HepG2 (cell line): ENCODE results near the gene FHIT. TPM values are rescaled to one million over a fixed set of nuclear protein-coding genes. Genes with fewer than 3 reads are reported as not detected.

Experiments used
- ATAC-seq: fragments of 200-7000 bp; cut with Tn5 transposase; 3 replicates; pipeline ENCODE4 v1.9.1; 2020; ENCODE audit warnings: mild to moderate bottlenecking, moderate library complexity
- BruUV-seq: library from RNA; stranded (reverse); fragments of 400-500 nt; replicated peaks from 2 replicates; lab custom pipeline; 2021; lab: Mats Ljungman, UMichigan
- CTCF ChIA-PET: fragments of 300-600 bp; formaldehyde crosslinking; extraction: SDS; loops from one replicate; lab custom pipeline; 2021; ENCODE audit warnings: low total read pairs, inconsistent platforms, low intra/inter-chr PET ratio; lab: Yijun Ruan, JAX
- POLR2A ChIA-PET: fragments of 350-600 bp; sonication (Branson Sonifier 250); formaldehyde crosslinking; loops from one replicate; lab custom pipeline; 2020; ENCODE audit warnings: antibody characterized with exemption, inconsistent platforms; lab: Yijun Ruan, JAX
- DNase-seq: peaks from one replicate; pipeline ENCODE4 v3.0.0-alpha.2; 2015; ENCODE audit warnings: low spot score
- FAIRE-seq: peaks from 3 replicates; lab custom pipeline; 2011; peaks lifted over from hg19 to GRCh38; lab: Jason Lieb, UNC
- H2AFZ ChIP-seq: one replicate; pipeline ENCODE4 v1.6.1; 2011; ENCODE audit warnings: low read length, inconsistent platforms
- H3K27ac ChIP-seq: fragments of 300-600 bp; 3 replicates; pipeline ENCODE4 v1.8.0; 2011; ENCODE audit warnings: mixed run types, mild to moderate bottlenecking, mixed read lengths, low read length, inconsistent platforms; ENCODE audit not compliant: insufficient read depth; ENCODE audit errors: extremely low read length
- H3K27me3 ChIP-seq, 2 experiments: fragments of 200-600 bp in 1 of 2; 2 replicates in 1 of 2; 3 replicates in 1 of 2; pipeline versions ENCODE4 v1.6.0 to v1.8.0; 2011; ENCODE audit warnings: low read length in 2 of 2, mild to moderate bottlenecking in 2 of 2, moderate library complexity in 2 of 2, inconsistent platforms in 1 of 2; ENCODE audit not compliant: insufficient read depth in 2 of 2, control insufficient read depth in 1 of 2
- H3K36me3 ChIP-seq, 2 experiments: fragments of 200-600 bp in 1 of 2; replicated peaks in 1 of 2; 2 replicates in 1 of 2; 3 replicates in 1 of 2; pipeline versions ENCODE4 v1.5.1 to v1.8.0; 2011; ENCODE audit warnings: low read length in 2 of 2, inconsistent platforms in 1 of 2; ENCODE audit not compliant: insufficient read depth in 2 of 2, control insufficient read depth in 1 of 2
- H3K4me1 ChIP-seq: 2 replicates; pipeline ENCODE4 v1.5.1; 2012; ENCODE audit warnings: low read length, inconsistent platforms; ENCODE audit not compliant: insufficient read depth
- H3K4me2 ChIP-seq: 2 replicates; pipeline ENCODE4 v1.6.0; 2011; ENCODE audit warnings: low read depth, low read length, inconsistent platforms
- H3K4me3 ChIP-seq, 3 experiments: fragments of 200-600 bp in 1 of 3; sonication (generic), shearing (Covaris generic) in 1 of 3; replicated peaks in 1 of 3; 2 replicates each; pipeline ENCODE4 v1.5.1; 2011 to 2016; ENCODE audit warnings: low read length in 3 of 3, inconsistent platforms in 2 of 3, low read depth in 2 of 3, mild to moderate bottlenecking in 2 of 3, control low read depth in 1 of 3, mixed read lengths in 1 of 3; ENCODE audit not compliant: insufficient read depth in 1 of 3
- H3K79me2 ChIP-seq: one replicate; pipeline ENCODE4 v1.6.1; 2011; ENCODE audit warnings: low read length, inconsistent platforms; ENCODE audit not compliant: insufficient read depth
- H3K9ac ChIP-seq: 2 replicates; pipeline ENCODE4 v1.6.0; 2011; ENCODE audit warnings: mild to moderate bottlenecking, low read depth, low read length, inconsistent platforms; ENCODE audit not compliant: insufficient read depth
- H3K9me3 ChIP-seq: 2 replicates; pipeline ENCODE4 v1.5.1; 2012; ENCODE audit warnings: mild to moderate bottlenecking, low read length
- H4K20me1 ChIP-seq: 2 replicates; pipeline ENCODE4 v1.6.0; 2011; ENCODE audit warnings: inconsistent platforms, mild to moderate bottlenecking, low read length, moderate library complexity; ENCODE audit not compliant: insufficient read depth
- ADNP ChIP-seq: sonication (generic); formaldehyde crosslinking; IDR thresholded peaks from 2 replicates; pipeline ENCODE4 v1.4.0; 2020; ENCODE audit warnings: missing genetic modification reagents
- ATF1 ChIP-seq: IDR thresholded peaks from 2 replicates; pipeline ENCODE4 v1.6.1; 2016; ENCODE audit warnings: mild to moderate bottlenecking, control low read depth
- CAMTA2 ChIP-seq: sonication (generic); formaldehyde crosslinking; IDR thresholded peaks from 2 replicates; pipeline ENCODE4 v1.4.0; 2020; ENCODE audit warnings: mild to moderate bottlenecking, missing genetic modification reagents, borderline replicate concordance
- CENPBD1 ChIP-seq: sonication (generic); formaldehyde crosslinking; IDR thresholded peaks from 2 replicates; pipeline ENCODE4 v1.8.0; 2022; ENCODE audit warnings: missing genetic modification reagents, low read depth, mild to moderate bottlenecking, borderline replicate concordance
- CENPT ChIP-seq: sonication (generic); formaldehyde crosslinking; IDR thresholded peaks from 2 replicates; pipeline ENCODE4 v1.8.0; 2022; ENCODE audit warnings: low read depth, mild to moderate bottlenecking, moderate library complexity, missing genetic modification reagents
- HMG20B ChIP-seq: conservative IDR thresholded peaks from 2 replicates; pipeline ENCODE4 v1.6.1; 2016; ENCODE audit warnings: missing genetic modification reagents, missing compliant biosample characterization
- KDM1A ChIP-seq: IDR thresholded peaks from 2 replicates; pipeline ENCODE4 v1.6.1; 2016; ENCODE audit warnings: missing compliant biosample characterization
- NFIB ChIP-seq: sonication (generic); formaldehyde crosslinking; IDR thresholded peaks from 2 replicates; pipeline ENCODE4 v1.9.0; 2021; ENCODE audit warnings: missing genetic modification reagents, mild to moderate bottlenecking, borderline replicate concordance
- SOX5 ChIP-seq: IDR thresholded peaks from 2 replicates; pipeline ENCODE4 v1.6.1; 2016; ENCODE audit warnings: borderline replicate concordance
- TSC22D2 ChIP-seq: sonication (generic); formaldehyde crosslinking; IDR thresholded peaks from 2 replicates; pipeline ENCODE4 v1.5.1; 2020; ENCODE audit warnings: missing genetic modification reagents, mild to moderate bottlenecking, borderline replicate concordance
- USF2 ChIP-seq, 2 experiments: sonication (generic) in 1 of 2; formaldehyde crosslinking in 1 of 2; IDR thresholded peaks; 2 replicates each; pipeline versions ENCODE4 v1.5.1 to v1.6.1; 2011 to 2020; ENCODE audit warnings: borderline replicate concordance in 1 of 2, low read depth in 1 of 2, low read length in 1 of 2, mild to moderate bottlenecking in 1 of 2, missing genetic modification reagents in 1 of 2, moderate library complexity in 1 of 2
- ZBTB14 ChIP-seq: sonication (generic); formaldehyde crosslinking; IDR thresholded peaks from 2 replicates; pipeline ENCODE4 v1.4.0; 2020; ENCODE audit warnings: missing genetic modification reagents
- ZNF124 ChIP-seq: sonication (generic); formaldehyde crosslinking; IDR thresholded peaks from 2 replicates; pipeline ENCODE4 v1.4.0; 2020; ENCODE audit warnings: missing genetic modification reagents
- ZNF138 ChIP-seq: sonication (generic); formaldehyde crosslinking; IDR thresholded peaks from 2 replicates; pipeline ENCODE4 v1.5.0; 2020; ENCODE audit warnings: mild to moderate bottlenecking, low read depth, missing genetic modification reagents
- ZNF670 ChIP-seq: sonication (generic); formaldehyde crosslinking; IDR thresholded peaks from 2 replicates; pipeline ENCODE4 v1.8.0; 2022; ENCODE audit warnings: mild to moderate bottlenecking, missing genetic modification reagents, borderline replicate concordance
- ZNF772 ChIP-seq: sonication (generic); formaldehyde crosslinking; IDR thresholded peaks from 2 replicates; pipeline ENCODE4 v1.5.0; 2020; ENCODE audit warnings: mild to moderate bottlenecking, missing genetic modification reagents
- WGBS: methylation state at CpG from one replicate; pipeline ENCODE4 v1.1.6; 2017; ENCODE audit warnings: low lambda C conversion rate; 5-methylcytosine and 5-hydroxymethylcytosine counted together
- in situ Hi-C: cut with HindIII; loops from 2 replicates; pipeline ENCODE4 v1.10.0; 2017; ENCODE audit warnings: low pct_unique_long_range_greater_than_20kb; ENCODE audit not compliant: extremely low pct_ligation_motif_present
- intact Hi-C: fragments of 100-400 bp; cut with micrococcal nuclease; formaldehyde crosslinking; loops from one replicate; pipeline ENCODE4 v1.10.0; 2022; ENCODE audit not compliant: unreplicated experiment
- polyA plus RNA-seq, 8 experiments: library from polyadenylated mRNA; depleted of rRNA in 3 of 8; stranded (reverse) in 7 of 8; unstranded in 1 of 8; fragments of >200 nt; fragmentation: Illumina TruSeq in 4 of 8; extraction: Trizol in 4 of 8; gene quantifications; 2 replicates each; pipeline versions ENCODE4 v1.2.1 to v1.2.3, GENCODE V29; 2011 to 2016; ENCODE audit warnings: low read depth in 4 of 8, missing spikeins in 1 of 8, mixed read lengths in 1 of 8; ENCODE audit not compliant: insufficient read depth in 1 of 8
- total RNA-seq, 5 experiments: library from RNA; depleted of rRNA; stranded (reverse); fragments of >200 nt; fragmentation: Illumina TruSeq; extraction: Trizol; gene quantifications; 2 replicates each; pipeline ENCODE4 v1.2.3, GENCODE V29; 2016; ENCODE audit warnings: low read depth in 1 of 5

FHIT gene
- total and polyA plus RNA-seq, 2 of the 13 experiments (the other 11 are each of a cell fraction or from before 2014, with no cell fraction given), result 4.0 to 4.6 TPM

GRCh38 chr3:61136191-61136590, 115.1 kb downstream of the FHIT start:
- Histone ChIP-seq H3K27me3 (no peaks in the 10 kb centered on the region), H3K4me3 (no peak overlapping the region), H3K4me1 (no peaks in the 10 kb centered on the region), H3K27ac (no peak overlapping the region), H3K79me2 (no peaks in the 10 kb centered on the region), H3K4me2 (no peak overlapping the region), H3K9me3 (no peaks in the 10 kb centered on the region), H3K9ac (no peak overlapping the region), H2AFZ (no peak overlapping the region), H3K36me3 (no peaks in the 10 kb centered on the region)
- no TSS peak for BruUV-seq
- FAIRE-seq (no peak), ATAC-seq (no peak), DNase-seq (no peak)
- WGBS, result 91% methylated on average over 3 of the region's 5 CpGs
- intact Hi-C loops, result no loop called here
- ChIA-PET CTCF (no interaction called here), POLR2A (no interaction called here)
- in situ Hi-C loops, result no loop called here
- no peak for TF ChIP-seq HMG20B
- TF ChIP-seq ATF1 (CRISPR knock-in tag), result no peak
- TF ChIP-seq, all 625 proteins: peak for 0
- H4K20me1 ChIP-seq, result no peaks in the 10 kb centered on the region

DNA sequence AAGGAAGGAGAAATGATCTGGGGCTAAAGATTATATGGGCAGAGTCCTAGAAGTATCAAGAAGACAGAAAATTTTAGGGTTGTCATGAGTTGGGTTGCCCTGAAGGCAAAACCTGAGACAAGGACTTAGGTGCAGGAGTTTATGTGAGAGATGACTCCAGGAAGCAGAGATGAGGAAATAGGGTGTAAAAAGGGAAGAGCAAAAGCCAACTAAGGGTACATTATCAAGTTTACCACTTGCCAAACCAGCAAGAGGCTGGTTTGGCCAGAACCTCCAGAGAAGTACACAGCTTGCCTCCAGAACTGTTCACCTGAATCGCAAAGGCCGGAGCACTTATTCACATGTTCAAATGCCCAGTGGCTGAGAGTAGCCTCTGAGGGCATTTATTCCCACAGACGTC, 116.7 kb downstream of the FHIT start:
- 93% methylated on average over 3 of the region's 3 CpGs for WGBS
- in situ Hi-C loops, result no loop called here
- no peak overlapping the region for H3K4me3 ChIP-seq
- BruUV-seq, result no TSS peak
- H3K4me2 ChIP-seq, result no peak overlapping the region
- ATAC-seq (no peak), FAIRE-seq (no peak), DNase-seq (no peak)
- intact Hi-C loops, result no loop called here
- no peaks in the 10 kb centered on the region for H3K79me2 ChIP-seq
- H3K9me3 ChIP-seq, result no peaks in the 10 kb centered on the region
- no peaks in the 10 kb centered on the region for H3K27me3 ChIP-seq
- H3K9ac ChIP-seq, result no peak overlapping the region
- POLR2A ChIA-PET, result no interaction called here
- H4K20me1 ChIP-seq, result no peaks in the 10 kb centered on the region
- CTCF ChIA-PET, result no interaction called here
- H2AFZ ChIP-seq, result no peak overlapping the region
- no peaks in the 10 kb centered on the region for H3K4me1 ChIP-seq
- TF ChIP-seq ADNP (CRISPR knock-in tag) (no peak), ZNF124 (no peak), ZNF138 (CRISPR knock-in tag) (no peak), CAMTA2 (CRISPR knock-in tag) (no peak), ZNF670 (no peak), ZBTB14 (CRISPR knock-in tag) (no peak), SOX5 (CRISPR knock-in tag) (no peak), TSC22D2 (CRISPR knock-in tag) (no peak), CENPBD1 (CRISPR knock-in tag) (no peak), NFIB (CRISPR knock-in tag) (no peak), USF2 (IDR thresholded peaks at IDR 0.05; ENCODE audit: low read depth, low read length) (no peak), USF2 (CRISPR knock-in tag; IDR thresholded peaks at IDR 0.05; ENCODE audit: borderline replicate concordance) (no peak), CENPT (CRISPR knock-in tag) (no peak), KDM1A (CRISPR knock-in tag) (no peak), ZNF772 (CRISPR knock-in tag) (no peak)
- H3K27ac ChIP-seq, result no peak overlapping the region
- no peaks in the 10 kb centered on the region for H3K36me3 ChIP-seq
